ENCODE measurements around the gene COPZ2. TPM values are rescaled to one million over a fixed set of nuclear protein-coding genes. Genes with fewer than 3 reads are reported as not detected.
A peak's percentile ranks its signal among the peaks of the same experiment; 100 is the strongest.
"Not testable (repeated sequence)": the region's sequence is repeated elsewhere in the genome, so short reads cannot be mapped to it uniquely, and the experiment has no call there.

COPZ2 gene, protein sequence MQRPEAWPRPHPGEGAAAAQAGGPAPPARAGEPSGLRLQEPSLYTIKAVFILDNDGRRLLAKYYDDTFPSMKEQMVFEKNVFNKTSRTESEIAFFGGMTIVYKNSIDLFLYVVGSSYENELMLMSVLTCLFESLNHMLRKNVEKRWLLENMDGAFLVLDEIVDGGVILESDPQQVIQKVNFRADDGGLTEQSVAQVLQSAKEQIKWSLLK
- total RNA-seq (2014; rRNA removed; shearing (Covaris generic)): 0.89 and 4.2 TPM in 2 replicates

DNA sequence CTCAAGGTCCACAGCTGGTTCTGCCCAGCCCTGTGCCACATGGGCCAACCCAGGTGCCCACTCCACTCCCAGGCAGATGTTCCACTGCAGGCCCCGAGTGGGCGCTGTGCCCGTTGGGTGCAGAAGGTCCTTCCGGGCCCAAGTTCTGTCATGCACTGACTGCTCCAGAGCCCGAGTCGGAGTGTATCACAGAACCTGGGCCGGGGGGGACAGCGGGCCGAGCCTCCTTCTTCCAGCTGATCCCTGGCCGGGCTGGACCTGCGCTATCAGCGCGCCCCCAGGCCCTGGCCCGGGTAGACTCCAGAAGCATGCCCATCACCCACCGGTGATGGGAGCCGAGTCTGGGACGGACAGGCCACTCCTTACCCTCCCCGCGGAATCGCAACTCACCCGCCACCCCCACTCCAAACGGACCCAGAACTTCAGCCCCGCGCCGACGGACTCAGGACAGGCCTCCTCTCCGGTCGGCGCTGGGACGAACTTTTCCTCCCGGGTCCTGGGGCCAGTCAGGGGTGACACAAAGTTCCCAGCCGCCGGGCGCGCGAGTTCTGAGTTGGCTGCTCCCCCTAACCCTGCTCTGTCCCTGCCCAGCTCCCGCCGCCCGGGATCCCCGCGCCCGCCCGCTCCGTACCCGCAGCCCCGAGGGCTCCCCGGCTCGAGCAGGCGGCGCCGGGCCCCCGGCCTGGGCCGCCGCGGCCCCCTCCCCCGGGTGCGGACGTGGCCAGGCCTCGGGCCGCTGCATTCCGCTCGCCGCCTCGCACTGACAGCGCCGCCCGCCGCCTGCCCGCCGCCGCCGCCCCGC is at the start of gene COPZ2:
COPZ2 (minus strand) TSS at position 762 of the 802 bp plus-strand sequence; CDS start at position 742, 20 bp downstream.
- peak; percentile 59 for DNase-seq (ENCODE audit: low spot score)

- no peak for DNase-seq (ENCODE audit: low spot score)
Observed at GRCh38 chr17:48084932-48085331, 47.3 kb upstream of the COPZ2 start.

DNA sequence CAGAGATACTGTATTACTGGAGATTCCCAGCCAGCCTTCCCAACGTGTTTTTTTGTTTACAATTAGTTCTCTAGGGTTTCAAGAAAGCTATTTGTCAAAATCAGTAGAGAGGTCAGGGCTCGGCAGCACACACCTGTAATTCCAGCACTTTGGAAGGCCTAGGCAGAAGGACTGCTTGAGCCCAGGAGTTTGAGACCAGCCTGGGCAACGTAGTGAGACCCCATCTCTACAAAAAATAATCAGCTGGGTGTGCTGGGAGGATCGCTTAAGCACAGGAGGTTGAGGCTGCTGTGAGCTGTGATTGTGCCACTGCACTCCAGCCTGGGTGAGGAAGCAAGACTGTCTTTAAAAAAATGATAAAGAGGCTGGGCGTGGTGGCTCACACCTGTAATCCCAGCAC is 44.3 kb upstream of the COPZ2 start:
- DNase-seq (ENCODE audit: low spot score): no peak

DNA sequence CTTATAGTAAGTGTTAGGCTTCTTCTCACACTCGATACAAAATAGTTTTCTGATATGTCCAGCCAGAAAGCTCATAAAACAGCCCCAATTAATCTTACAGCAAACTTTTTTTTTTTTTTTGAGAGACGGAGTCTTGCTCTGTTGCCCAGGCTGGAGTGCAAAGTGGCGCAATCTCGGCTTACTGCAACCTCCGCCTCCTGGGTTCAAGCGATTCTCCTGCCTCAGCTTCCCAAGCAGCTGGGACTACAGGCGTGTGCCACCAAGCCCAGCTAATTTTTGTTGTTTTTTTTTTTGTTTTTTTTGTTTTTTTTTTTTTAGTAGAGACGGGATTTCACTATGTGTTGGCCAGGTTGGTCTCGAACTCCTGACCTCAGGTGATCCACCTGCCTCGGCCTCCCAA is 39.6 kb upstream of the COPZ2 start:
- DNase-seq (ENCODE audit: low spot score): not testable (repeated sequence)

- DNase-seq (ENCODE audit: low spot score): peak; percentile 87
Observed at GRCh38 chr17:48074322-48075081, 36.9 kb upstream of the COPZ2 start.

DNA sequence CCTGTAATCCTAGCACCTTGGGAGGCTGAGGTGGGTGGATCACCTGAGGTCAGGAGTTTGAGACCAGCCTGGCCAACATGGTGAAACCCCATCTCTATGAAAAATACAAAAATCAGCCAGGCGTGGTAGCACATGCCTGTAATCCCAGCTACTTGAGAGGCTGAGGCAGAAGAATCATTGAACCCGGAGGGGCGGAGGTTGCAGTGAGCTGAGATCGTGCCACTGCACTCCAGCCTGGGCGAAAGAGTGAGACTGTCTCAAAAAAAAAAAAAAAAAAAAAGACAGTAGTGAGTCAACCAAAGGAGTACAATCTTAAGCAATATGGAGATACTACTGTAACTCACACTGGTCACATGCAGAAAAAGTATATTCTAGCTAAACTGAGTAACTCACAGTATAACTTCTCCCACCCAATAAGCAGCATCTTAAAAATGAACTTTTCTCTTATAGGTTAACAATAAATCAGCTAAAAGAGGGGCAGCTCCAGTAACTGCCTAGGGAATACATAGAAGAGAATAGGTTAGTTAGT is 36.0 kb upstream of the COPZ2 start:
- not testable (repeated sequence) for DNase-seq (ENCODE audit: low spot score)

- not testable (repeated sequence) for DNase-seq (ENCODE audit: low spot score)
Observed at GRCh38 chr17:48072811-48073210, 35.2 kb upstream of the COPZ2 start.

- DNase-seq (ENCODE audit: low spot score): no peak
Observed at GRCh38 chr17:48071654-48072053, 34.1 kb upstream of the COPZ2 start.

DNA sequence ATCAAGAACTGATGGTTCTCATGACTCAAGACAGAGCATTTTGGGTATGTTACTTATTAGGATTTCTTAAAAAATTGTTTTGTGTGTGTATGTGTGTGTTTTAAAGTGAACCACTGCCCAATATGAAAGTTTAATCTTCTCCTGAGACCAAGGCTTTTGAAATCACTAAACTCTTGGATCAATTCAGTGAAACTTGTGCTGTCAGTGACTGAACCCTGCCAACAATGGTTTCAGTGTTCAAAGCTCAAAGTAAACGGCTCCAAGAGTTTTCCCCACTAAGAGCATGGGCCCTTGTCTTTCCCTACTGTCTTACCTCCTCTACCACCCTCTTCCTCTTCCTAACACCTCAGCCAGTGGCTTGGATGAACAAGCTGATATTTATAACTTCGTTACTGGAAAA is 32.6 kb upstream of the COPZ2 start:
- DNase-seq (ENCODE audit: low spot score): no peak

DNA sequence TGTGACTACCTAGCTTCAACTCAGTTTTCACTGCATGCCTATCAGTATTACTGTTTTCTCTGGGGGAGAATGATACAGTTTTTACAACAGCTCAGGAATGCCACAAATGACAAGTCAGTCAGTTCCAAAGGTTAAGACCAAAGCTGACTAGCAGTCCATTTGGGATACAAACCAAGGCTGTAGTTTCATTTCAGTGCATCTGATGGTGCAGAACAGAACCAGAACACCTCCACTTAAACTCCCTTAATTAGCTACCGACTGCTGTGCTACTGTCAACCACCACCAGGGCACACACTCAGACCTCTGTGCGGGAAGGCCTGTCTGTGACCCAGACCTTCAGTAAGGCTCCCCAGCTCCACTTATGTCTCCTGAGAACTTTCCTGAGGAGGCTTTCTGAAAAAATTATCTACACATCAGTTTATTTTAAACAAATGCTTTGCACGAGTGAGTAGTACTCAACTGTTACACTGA is 30.9 kb upstream of the COPZ2 start:
- DNase-seq (ENCODE audit: low spot score): peak; percentile 43

GRCh38 chr17:48067808-48068207 is 30.2 kb upstream of the COPZ2 start:
- not testable (repeated sequence) for DNase-seq (ENCODE audit: low spot score)

DNA sequence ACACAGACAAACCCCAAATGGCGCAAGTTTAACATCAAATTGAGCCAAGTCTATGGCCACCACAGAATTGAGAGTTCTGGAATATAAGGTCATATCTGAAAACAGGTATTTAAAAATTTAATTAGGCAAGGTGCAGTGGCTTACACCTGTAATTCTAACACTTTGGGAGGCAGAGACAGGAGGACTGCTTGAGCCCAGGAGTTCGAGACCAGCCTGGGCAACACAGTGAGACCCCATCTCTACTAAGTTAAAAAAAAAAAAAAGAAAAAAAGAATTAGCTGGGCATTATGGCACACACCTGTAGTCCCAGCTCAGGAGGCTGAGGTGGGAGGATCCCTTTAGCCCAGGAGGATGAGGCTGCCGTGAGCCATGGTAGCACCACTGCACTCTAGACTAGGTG is 29.6 kb upstream of the COPZ2 start:
- DNase-seq (ENCODE audit: low spot score): no peak

DNA sequence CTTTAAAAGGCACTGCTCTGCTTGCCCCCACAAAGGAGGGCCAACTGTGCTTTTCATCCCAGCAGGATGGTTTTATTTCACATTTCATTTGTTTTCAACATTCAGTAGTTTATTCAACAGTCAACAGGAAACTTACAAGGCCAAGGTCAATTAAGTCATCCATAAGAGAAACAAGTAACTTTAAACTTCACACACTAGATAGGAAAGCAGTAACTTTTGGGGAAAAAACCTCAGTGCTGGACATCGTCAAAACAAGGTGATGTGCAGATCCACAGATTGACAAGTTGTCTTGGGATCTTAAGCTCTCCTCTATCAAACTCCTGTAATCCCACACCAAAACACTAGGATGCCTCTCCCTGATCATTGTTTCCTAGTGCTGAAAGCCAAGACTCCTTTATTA is 29.1 kb upstream of the COPZ2 start:
- DNase-seq (ENCODE audit: low spot score): no peak

DNA sequence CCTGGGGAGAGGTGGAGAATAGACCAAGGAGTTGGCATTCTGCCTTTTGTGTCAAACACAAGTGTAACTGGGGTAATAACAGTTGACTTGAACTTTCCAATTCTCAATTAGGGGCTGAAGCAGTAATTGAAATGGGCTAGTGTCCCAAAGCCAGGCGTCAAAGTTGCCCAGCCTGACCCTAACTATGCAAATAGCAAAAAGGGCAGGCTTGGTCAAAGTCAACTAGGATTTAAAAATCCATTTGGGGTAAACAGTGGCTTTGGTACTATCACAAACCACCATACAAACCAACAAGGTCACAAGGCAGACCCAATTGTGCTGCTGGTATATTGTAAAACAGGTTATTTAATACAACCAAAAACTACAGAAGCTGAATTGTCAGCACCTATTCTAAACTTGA is 28.6 kb upstream of the COPZ2 start:
- DNase-seq (ENCODE audit: low spot score): no peak

GRCh38 chr17:48064638-48065037 is 27.0 kb upstream of the COPZ2 start:
- no peak for DNase-seq (ENCODE audit: low spot score)

- DNase-seq (ENCODE audit: low spot score): no peak
Observed at GRCh38 chr17:48062273-48062672, 24.7 kb upstream of the COPZ2 start.

GRCh38 chr17:48060249-48060648 is 22.7 kb upstream of the COPZ2 start:
- DNase-seq (ENCODE audit: low spot score): no peak

DNA sequence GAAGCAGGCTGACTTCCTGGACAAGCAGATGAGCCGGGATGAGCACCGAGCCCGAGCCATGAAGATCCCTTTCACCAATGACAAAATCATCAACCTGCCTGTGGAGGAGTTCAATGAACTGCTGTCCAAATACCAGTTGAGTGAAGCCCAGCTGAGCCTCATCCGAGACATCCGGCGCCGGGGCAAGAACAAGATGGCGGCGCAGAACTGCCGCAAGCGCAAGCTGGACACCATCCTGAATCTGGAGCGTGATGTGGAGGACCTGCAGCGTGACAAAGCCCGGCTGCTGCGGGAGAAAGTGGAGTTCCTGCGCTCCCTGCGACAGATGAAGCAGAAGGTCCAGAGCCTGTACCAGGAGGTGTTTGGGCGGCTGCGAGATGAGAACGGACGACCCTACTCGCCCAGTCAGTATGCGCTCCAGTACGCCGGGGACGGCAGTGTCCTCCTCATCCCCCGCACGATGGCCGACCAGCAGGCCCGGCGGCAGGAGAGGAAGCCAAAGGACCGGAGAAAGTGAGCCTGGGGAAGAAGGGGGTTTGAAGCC is 21.6 kb upstream of the COPZ2 start:
- no peak for DNase-seq (ENCODE audit: low spot score)

- no peak for DNase-seq (ENCODE audit: low spot score)
Observed at GRCh38 chr17:48058393-48059124, 21.0 kb upstream of the COPZ2 start.

DNA sequence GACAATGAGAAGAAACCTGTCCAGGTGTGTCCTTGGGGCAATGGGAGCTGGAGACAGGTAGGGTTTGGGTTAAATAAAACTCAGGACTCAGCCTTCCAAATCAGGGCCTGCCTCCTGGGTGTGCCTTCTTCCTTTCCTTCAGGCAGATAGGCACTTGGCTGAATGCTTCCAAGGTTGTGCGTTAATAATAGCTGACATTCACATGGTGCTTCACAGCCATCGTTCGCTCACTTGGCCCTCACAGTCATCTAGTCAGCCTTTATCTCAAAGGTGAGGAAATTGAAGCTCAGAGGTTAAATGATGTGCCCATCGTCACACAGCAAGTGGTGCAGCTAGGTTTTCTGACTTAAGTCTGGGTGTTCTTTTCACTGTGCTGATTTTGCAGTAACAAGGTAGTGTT is 20.0 kb upstream of the COPZ2 start:
- DNase-seq (ENCODE audit: low spot score): no peak

DNA sequence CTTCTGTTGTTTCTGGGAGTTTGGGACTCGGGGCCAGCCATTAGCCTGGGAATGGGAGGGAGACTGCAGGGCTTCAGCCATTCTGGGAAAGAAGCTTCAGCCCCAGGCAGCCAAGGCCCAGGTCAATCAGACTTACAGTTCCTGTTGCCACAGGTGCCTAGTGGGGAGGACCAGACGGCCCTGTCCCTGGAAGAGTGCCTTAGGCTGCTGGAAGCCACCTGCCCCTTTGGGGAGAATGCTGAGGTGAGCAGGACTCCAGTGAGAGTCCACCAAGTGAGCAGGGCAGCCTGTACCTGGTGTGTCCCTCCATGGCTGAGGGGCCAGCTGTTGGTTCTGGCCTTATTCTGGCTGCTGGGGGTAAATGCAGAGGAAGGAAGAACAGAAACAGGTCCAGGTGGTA is 19.3 kb upstream of the COPZ2 start:
- DNase-seq (ENCODE audit: low spot score): no peak
